ENCODE results near the gene KCNH5. TPM values are rescaled to one million over a fixed set of nuclear protein-coding genes. Genes with fewer than 3 reads are reported as not detected.

The KCNH5 gene
- total RNA-seq, 1 experiment from 2014 or later, result not detected

GRCh38 chr14:62684376-62684775 is 360.9 kb downstream of the KCNH5 start:
- no peak for DNase-seq (ENCODE audit: low spot score)

- DNase-seq (ENCODE audit: low spot score), result no peak
These were observed 363.1 kb downstream of the KCNH5 start for GRCh38 chr14:62682208-62682607.

GRCh38 chr14:62674563-62675237 is 370.6 kb downstream of the KCNH5 start:
- DNase-seq (ENCODE audit: low spot score), result no peak

GRCh38 chr14:62673014-62673755 is 372.1 kb downstream of the KCNH5 start:
- no peak for DNase-seq (ENCODE audit: low spot score)

GRCh38 chr14:62670526-62670925 is 374.7 kb downstream of the KCNH5 start:
- DNase-seq (ENCODE audit: low spot score), result no peak

- no peak for DNase-seq (ENCODE audit: low spot score)
These were observed 377.8 kb downstream of the KCNH5 start for GRCh38 chr14:62667421-62667914.

- DNase-seq (ENCODE audit: low spot score), result no peak
These were observed 380.0 kb downstream of the KCNH5 start for GRCh38 chr14:62665286-62665685.

- DNase-seq (ENCODE audit: low spot score), result no peak
These were observed 381.8 kb downstream of the KCNH5 start for GRCh38 chr14:62663456-62663821.

GRCh38 chr14:62662811-62663455 is 382.3 kb downstream of the KCNH5 start:
- no peak for DNase-seq (ENCODE audit: low spot score)

- peak; percentile 13 for DNase-seq (ENCODE audit: low spot score)
These were observed 383.4 kb downstream of the KCNH5 start for GRCh38 chr14:62661818-62662217.

- DNase-seq (ENCODE audit: low spot score), result no peak
These were observed 386.6 kb downstream of the KCNH5 start for GRCh38 chr14:62658631-62659030.

GRCh38 chr14:62657376-62657775 is 387.9 kb downstream of the KCNH5 start:
- DNase-seq (ENCODE audit: low spot score), result no peak

GRCh38 chr14:62655166-62655565 is 390.1 kb downstream of the KCNH5 start:
- DNase-seq (ENCODE audit: low spot score), result no peak

GRCh38 chr14:62654641-62655040 is 390.6 kb downstream of the KCNH5 start:
- no peak for DNase-seq (ENCODE audit: low spot score)

Other genes starting within 250 kb of the KCNH5 start
- 0.10 and 1.1 TPM in 2 replicates for gene RHOJ, start 159.0 kb upstream of the KCNH5 start, total RNA-seq (2014; rRNA removed; shearing (Covaris generic))